ENCODE results near the gene TOR2A. TPM values are rescaled to one million over a fixed set of nuclear protein-coding genes. Genes with fewer than 3 reads are reported as not detected.

TOR2A gene
- total RNA-seq, 1 donor from 2014 or later: 18.6 TPM

DNA sequence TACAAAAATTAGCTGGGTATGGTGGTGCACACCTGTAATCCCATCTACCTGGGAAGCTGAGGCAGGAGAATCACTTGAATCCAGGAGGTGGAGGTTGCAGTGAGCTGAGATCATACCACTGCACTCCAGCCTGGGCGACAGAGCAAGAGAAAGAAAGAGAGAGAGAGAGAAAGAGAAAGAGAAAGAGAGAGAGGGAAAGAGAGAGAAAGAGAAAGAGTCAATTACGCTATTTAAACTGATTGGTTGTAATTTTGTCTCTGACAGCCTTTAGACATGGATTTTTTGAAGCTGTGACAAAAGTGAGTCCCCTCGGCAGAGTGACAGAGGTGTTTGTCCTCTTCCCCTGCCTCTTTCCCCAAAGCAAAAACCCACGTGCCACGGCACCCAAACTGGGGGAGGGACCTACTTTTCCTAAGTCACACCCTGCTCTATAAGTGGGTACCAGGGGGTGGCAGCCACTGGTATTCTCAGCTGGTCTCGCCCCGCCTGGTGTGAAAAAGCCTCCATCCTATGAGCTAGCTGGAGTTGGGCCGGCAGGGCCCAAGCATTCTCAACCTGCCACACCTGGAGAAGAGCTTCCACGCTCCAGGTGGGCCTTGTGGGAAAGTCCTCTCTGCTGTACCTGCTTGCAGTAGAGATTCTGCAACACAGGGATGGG is 31.7 kb downstream of the TOR2A start:
- intact Hi-C loops (cut with micrococcal nuclease): no loop called here

DNA sequence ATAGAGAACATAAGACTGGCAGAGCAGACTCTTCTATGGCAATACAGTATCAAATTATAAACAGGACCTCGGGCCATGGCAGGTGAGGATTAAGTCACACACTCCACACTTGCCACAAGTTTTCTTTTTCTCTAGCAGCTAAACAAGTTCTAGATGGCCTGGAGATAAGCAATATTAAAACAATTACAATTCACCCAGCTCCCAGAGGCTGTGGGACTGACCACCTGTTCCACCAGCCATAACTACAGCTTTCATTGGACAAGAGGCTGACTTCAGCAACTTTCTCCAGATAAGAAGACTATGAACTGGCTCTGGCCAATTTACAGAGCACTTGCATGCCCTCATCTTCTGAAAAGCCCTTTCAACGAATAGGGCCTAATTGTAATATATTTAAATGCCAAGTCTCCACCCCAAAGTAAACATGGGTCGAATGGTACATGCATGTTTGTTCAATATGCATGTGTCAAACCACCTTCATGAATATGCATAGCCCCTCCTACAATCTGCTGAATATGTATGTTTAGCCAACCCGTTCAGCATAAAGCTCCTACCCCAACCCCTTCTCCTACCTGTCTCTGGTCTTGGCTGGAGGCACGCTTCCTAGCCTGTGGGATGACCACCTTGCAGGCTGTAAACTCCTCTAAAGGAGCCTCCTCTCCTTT is 34.4 kb downstream of the TOR2A start:
- intact Hi-C loops (cut with micrococcal nuclease): no loop called here

DNA sequence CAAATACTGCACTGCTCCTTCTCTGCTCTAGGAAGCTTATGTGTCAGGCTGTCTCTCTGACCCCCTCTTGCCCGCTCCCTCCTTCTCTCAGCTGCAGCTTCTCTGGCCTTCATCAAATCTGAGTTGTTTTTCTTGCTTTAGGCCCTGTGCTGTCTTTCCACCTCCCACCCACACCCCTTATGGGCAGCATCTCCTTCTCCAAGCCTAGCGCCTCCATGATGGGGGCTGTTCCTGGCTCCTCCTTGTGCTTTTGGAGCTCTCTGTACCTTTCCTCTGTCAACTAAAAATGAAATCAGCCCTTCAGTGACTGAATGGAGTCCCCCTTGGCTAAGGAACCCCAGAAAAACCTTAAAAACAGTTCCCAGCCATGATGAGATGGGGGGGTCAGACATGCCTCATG is 35.0 kb downstream of the TOR2A start:
- intact Hi-C loops (cut with micrococcal nuclease): no loop called here

DNA sequence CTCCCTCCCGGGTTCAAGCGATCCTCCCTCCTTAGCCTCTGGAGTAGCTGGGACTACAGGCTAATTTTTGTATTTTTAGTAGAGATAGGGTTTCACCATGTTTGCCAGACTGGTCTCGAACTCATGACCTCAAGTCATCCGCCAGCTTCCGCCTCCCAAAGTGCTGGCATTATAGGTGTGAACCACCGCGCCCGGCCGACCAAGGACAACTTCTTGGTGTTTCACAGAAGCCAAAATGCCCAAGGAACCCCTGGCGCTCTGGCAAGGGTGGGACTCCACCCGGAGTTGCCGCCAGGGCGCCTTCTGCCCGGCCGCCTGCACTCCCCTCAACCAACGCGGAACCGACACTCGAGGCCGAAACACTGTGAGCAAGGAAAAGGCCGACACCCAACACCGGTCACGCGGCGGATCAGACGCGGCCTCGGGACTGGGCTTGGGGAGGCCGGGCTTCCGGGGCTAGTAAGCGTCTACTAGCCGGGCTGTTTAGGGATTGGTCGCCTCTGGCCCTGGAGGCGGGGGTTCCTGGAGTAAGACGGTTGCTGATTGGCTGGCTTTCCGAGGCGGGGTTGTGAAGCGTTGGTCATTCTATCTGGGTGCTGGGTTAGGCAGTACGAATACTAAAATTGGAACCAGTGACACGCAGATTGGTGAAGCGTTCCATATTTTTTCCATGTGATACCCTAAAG is 36.0 kb downstream of the TOR2A start:
- intact Hi-C loops (cut with micrococcal nuclease): loop anchor here (1.0 to 5.0 kb wide), 3 partner anchors 16 to 87 kb away; partner anchors contain the start of genes PTRH1 and STXBP1

DNA sequence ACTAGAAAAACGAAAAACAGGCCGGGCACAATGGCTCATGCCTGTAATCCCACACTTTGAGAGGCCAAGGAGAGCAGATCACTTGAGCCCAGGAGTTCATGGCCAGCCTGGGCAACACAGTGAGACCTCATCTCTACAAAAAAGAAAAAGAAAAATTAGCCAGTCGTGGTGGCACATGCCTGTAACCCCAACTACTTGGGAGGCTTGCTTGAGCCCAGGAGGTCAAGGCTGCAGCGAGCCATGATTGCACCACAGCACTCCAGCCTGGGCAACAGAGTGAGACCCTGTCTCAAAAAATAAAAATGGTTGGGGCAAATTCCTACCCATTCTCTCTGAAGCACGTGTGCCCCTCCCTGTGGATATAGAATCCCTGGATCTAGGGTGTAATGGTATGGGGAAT is 36.7 kb downstream of the TOR2A start:
- intact Hi-C loops (cut with micrococcal nuclease): loop anchor here (5.0 kb wide), 1 partner anchor 86 kb away; the partner anchor contains the start of gene STXBP1

DNA sequence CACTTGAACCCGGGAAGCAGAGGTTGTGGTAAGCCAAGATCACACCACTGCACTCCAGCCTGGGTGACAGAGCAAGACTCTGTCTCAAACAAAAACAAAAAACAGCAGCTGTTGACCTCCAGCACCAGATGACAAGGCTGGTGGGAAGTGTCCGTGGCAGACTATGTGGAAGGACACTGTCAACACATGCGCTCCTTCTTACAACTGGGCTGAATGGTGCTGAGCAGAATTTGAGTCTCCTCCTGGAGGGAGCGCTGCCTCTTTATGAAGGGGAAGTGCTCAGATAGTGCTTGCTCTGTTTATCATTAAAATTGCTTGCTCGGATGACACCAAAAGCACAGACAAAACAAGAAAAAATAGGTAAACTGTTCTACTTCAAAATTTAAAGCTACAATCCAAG is 37.5 kb downstream of the TOR2A start:
- intact Hi-C loops (cut with micrococcal nuclease): loop anchor here (5.0 kb wide), 1 partner anchor 85 kb away; the partner anchor contains the start of gene STXBP1

DNA sequence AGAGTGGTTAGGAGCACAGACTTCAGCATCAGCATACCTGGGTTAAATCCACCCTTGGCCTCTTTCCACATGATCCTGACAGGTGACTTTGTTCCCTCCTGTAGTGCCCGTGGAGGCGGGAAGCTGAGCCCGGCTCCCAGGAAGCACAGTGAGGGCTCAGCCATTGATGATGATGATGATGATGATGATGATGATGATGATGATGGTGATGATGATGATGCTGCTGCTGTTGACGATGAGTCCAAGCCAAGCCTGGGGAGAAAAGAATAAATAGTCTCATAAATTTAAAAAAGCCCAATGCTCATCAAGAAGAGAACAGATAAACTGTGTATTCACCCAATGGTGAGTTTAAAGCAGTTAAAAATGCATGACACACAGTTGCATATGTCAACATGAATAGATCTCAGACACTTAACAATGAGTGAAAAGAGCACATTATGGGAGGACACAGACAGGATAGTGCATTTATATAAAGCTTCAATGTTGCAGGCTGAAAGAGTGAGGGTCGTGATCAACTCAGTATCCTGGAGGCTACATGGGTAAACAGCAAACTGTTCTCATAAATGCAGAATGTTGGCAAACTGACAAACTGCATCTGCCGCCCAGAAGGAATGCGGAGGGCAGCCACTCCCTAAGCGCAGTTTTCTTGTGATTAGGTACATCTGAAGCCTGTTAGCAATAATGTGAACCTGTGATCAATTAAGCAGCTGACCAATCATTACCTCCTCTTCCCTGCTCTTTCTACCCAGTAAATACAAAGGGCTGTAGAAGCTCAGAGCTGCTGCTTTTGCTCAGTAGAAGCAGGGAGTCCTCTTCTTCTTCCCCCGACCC is 40.0 kb downstream of the TOR2A start:
- intact Hi-C loops (cut with micrococcal nuclease): loop anchor here (5.0 kb wide), 1 partner anchor 83 kb away; the partner anchor contains the start of gene STXBP1

DNA sequence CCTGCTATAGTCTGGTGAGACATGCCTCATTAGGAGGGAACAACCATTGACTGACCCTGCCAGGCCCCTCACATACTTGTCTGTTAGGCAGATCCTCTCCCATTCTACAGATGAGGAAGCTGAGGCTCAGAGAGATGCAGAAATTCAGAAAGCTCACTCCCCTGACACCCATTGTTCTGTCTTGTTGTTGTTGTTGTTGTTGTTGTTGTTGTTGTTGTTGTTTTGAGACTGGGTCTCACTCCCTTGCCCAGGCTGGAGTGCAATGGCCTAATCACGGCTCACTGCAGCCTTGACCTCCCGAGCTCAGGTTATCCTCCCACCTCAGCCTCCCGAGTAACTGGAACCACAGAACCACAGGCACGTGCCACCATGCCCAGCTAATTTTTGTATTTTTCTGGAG is 41.4 kb downstream of the TOR2A start:
- intact Hi-C loops (cut with micrococcal nuclease): no loop called here

DNA sequence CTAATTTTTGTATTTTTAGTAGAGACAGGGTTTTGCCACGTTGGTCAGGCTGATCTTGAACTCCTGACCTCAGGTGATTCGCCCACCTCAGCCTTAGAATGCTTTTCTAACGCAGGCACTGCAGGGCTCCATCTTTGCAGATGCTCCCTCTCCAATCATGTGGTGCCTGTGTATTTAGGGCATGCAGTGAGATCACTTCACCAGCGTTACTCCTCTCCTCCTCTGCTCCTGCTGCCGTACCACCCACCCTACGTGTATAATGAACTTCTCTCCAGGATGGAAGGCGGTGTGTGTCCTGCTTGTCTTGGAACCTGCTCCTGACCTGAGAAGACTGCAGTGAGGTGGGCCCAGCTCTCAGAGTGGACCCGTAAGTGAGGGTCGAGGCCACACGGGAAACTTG is 42.0 kb downstream of the TOR2A start:
- intact Hi-C loops (cut with micrococcal nuclease): no loop called here

DNA sequence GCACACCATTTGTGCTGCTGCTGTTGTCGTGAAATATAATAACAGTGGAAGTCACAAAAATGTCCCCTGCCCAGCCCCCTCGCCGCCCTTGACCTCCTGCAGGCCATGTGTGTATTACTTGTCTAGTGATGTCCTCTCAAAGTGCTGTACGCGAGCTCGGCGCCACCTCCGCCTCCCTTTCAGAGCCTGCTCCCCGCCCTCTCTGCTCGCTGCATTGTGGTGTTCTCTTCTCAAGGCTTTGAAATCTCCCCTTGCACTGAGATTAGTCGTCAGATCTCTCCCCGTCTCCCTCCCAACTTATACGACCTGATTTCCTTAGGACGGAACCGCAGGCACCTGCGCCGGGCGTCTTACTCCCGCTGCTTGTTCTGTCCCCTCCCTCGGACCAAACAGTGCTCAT is 43.0 kb downstream of the TOR2A start:
- intact Hi-C loops (cut with micrococcal nuclease): no loop called here

DNA sequence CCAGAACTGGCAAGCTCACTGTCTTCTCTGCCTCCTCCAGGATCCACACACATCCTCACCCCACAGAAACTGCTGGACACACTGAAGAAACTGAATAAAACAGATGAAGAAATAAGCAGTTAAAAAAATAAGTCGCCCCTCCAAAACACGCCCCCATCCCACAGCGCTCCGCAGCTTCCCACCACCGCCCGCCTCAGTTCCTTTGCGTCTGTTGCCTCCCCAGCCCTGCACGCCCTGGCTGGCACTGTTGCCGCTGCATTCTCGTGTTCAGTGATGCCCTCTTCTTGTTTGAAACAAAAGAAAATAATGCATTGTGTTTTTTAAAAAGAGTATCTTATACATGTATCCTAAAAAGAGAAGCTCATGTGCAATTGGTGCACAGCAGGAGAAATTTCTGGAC is 44.4 kb downstream of the TOR2A start:
- intact Hi-C loops (cut with micrococcal nuclease): no loop called here

DNA sequence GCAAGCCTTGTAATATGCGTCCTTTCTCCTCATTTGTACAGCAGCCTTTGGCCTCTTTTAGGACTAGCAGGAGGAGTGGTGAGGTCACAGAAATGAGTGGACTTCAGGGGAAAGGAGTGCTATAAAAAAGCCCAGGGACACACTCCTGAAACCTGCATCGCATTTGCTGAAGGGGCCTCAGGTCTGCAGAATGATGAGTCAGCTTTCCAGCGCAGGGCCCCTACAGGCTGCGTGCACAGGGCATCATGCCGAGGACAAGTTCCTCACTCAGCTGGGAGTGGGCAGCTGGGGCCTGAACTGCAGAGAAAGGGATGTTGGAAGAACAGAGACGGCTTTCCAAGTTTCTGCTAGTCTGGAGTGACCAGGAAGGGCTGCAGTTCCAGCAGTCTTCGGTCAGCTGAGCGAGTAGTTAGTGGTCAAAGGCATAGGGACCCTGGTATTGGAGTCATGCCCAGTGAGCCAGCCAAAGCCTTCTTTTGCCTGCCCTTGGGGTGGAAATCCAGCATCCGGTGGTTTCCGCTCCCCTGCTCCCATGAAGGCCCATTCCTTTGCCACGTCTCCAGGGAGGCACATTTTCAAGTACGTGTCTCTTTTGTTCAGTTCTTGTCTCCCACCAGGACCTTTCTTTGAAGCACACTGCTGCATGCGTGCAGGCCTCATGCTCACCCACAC is 45.6 kb downstream of the TOR2A start:
- intact Hi-C loops (cut with micrococcal nuclease): no loop called here

DNA sequence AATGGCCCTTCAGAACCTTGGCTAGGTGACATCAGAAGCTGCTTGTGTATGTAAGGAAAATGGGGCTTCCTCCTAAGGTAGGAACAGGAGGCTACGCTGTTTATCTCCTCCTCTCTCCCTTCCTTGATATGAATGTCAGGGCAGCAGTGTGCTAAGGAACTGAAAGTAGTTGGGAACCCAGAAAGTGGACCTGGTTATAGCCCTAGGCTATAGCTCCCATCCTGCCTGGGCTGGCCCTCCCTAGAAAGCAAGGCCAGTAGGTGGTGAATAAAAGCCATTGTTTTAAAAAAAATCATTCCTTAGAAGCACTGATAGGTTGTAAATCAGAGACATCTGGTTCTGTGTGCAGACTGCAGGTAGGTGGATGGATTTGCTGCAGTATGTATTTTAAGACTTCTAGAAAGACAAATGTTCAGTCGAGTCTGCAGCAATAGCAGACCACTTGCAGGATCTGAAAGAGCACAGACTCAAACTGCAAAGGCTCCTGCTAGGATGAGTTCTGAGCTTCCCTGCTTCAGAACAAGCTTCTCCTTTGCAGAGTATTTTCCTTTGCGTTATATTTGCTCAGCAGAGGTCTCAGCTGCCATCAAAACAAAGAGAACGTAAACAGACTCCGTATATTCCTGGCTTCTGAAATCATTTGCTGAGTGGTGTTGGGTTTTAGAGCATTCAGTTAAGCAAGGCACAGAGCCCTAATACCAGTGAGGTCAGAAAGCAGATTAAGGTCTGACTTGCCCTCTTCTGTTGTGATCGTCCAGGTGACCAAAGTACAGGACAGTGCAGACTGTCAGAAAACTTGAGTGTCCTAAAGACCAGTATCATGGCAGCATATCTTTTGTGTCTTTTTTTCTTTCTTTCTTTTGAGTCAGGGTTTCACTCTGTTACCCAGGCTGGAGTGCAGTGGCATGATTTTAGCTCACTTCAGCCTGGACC is 48.4 kb downstream of the TOR2A start:
- intact Hi-C loops (cut with micrococcal nuclease): no loop called here

DNA sequence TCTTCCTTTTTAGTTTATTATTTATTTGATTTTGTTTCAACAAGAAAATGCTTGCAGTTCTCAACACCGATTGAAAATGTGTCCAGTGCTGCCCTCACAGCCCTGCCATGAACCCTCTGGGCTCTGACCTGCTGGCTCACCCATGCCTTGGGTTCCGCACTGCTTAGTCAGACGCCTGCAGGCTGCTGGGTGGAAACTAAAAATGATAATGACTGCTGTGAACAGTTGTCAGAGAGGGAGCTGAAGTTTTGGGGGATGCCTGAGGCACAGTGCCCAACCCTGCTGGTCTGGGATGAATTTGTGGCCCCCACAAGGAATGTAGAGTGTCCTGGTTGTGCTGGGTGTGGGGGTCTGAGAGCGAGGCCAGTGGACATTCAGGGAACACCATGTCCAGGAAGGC is 50.5 kb downstream of the TOR2A start:
- intact Hi-C loops (cut with micrococcal nuclease): no loop called here

DNA sequence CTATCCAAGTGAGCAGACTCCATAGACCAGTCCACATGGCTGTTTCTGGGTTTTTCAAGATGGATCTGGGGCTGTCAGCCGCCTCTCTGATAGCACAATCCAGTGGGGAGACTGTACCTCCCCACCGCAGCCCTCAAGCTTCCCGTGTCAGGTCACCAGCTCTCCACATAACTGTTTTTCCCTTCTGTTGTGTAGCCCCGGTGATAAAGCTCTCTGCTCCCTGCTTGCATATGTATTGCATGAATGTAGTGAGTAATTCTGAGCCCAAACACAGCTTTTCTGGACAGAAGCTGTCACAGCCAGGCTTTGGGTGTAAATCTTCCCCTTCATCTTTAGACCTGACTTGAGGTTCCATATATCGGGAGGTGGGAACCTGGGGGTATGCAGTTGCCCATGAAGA is 51.4 kb downstream of the TOR2A start:
- intact Hi-C loops (cut with micrococcal nuclease): no loop called here

DNA sequence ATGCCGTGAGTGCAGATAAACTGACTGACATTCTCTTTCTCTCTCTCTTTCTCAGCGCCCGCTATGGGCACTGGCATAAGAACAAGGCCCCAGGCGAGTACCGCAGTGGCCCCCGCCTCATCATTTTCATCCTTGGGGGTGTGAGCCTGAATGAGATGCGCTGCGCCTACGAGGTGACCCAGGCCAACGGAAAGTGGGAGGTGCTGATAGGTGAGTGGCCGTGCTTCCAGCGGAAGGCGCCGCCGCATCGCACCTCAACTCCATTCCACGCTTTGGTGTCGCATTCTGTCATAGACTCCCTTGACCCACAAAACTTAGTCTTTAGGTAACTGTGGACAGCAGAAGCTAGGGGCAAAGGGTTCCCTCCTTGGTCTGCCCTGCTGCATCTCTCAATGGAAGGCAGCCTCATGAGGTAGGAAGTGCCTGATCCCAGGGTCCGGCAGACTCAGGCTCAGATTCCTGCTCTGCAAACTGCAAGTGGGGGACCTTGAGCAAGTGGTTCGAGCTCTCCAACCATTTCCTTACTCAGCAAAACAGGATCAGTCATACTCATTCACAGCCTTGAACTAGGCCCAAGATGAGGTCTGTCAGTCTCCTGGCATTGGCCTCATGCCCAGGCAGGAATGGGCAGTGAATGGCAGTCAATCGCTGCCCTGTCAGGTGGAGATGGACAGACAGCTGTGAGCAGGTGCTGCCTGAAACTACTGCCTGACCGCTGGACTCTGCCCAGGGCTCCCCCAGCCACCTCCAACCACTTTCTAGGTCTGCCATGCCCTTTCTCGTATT is 52.5 kb downstream of the TOR2A start:
- intact Hi-C loops (cut with micrococcal nuclease): no loop called here
